H9 (cell line): ENCODE results near the gene KCNMA1. TPM values are rescaled to one million over a fixed set of nuclear protein-coding genes. Genes with fewer than 3 reads are reported as not detected.

Source experiments
- DNase-seq: peaks from one replicate; pipeline ENCODE4 v3.0.0-alpha.2; 2017
- H2AFZ ChIP-seq: one replicate; pipeline ENCODE4 v1.6.1; 2013; ENCODE audit warnings: mild to moderate bottlenecking, low read length, control low read depth, moderate library complexity
- H2AK5ac ChIP-seq: 2 replicates; pipeline ENCODE4 v1.6.1; 2013; ENCODE audit warnings: low read length, control low read depth, mixed read lengths; ENCODE audit not compliant: insufficient read length
- H2BK120ac ChIP-seq: one replicate; pipeline ENCODE4 v1.6.1; 2013; ENCODE audit warnings: low read depth, mild to moderate bottlenecking, low read length, control low read depth, inconsistent platforms; ENCODE audit not compliant: poor library complexity, severe bottlenecking
- H2BK12ac ChIP-seq: 2 replicates; pipeline ENCODE4 v1.6.1; 2013; ENCODE audit warnings: low read length, control low read depth, mixed read lengths, low read depth; ENCODE audit not compliant: insufficient read length
- H2BK15ac ChIP-seq: 2 replicates; pipeline ENCODE4 v1.6.1; 2013; ENCODE audit warnings: low read depth, low read length, control low read depth
- H2BK20ac ChIP-seq: one replicate; pipeline ENCODE4 v1.6.1; 2013; ENCODE audit warnings: low read depth, mild to moderate bottlenecking, low read length, control low read depth, inconsistent platforms; ENCODE audit not compliant: poor library complexity, severe bottlenecking
- H2BK5ac ChIP-seq: 2 replicates; pipeline ENCODE4 v1.6.1; 2013; ENCODE audit warnings: low read length, control low read depth, mixed read lengths; ENCODE audit not compliant: insufficient read length
- H3K14ac ChIP-seq: 2 replicates; pipeline ENCODE4 v1.6.1; 2013; ENCODE audit warnings: low read length, control low read depth; ENCODE audit not compliant: insufficient read depth
- H3K18ac ChIP-seq: 2 replicates; pipeline ENCODE4 v1.6.1; 2013; ENCODE audit warnings: low read depth, mild to moderate bottlenecking, mixed read lengths, low read length, control low read depth; ENCODE audit not compliant: insufficient read length
- H3K23ac ChIP-seq: 2 replicates; pipeline ENCODE4 v1.6.1; 2013; ENCODE audit warnings: low read length, control low read depth, mixed read lengths, low read depth; ENCODE audit not compliant: insufficient read length
- H3K23me2 ChIP-seq: 2 replicates; pipeline ENCODE4 v1.6.1; 2013; ENCODE audit warnings: low read depth, mild to moderate bottlenecking, mixed read lengths, low read length, control low read depth; ENCODE audit not compliant: insufficient read length, poor library complexity, severe bottlenecking
- H3K27ac ChIP-seq: 2 replicates; pipeline ENCODE4 v1.5.1; 2013; ENCODE audit warnings: low read length, control low read depth, mixed read lengths, low read depth; ENCODE audit not compliant: insufficient read length
- H3K27me3 ChIP-seq: 2 replicates; pipeline ENCODE4 v1.6.1; 2013; ENCODE audit warnings: low read length, control low read depth, inconsistent platforms; ENCODE audit not compliant: insufficient read depth
- H3K4ac ChIP-seq: 2 replicates; pipeline ENCODE4 v1.6.1; 2013; ENCODE audit warnings: low read depth, mild to moderate bottlenecking, control low read depth, inconsistent platforms, low read length, moderate library complexity
- H3K4me1 ChIP-seq: 2 replicates; pipeline ENCODE4 v1.6.1; 2013; ENCODE audit warnings: low read length, control low read depth, inconsistent platforms; ENCODE audit not compliant: insufficient read depth
- H3K4me2 ChIP-seq: 2 replicates; pipeline ENCODE4 v1.6.1; 2013; ENCODE audit warnings: low read length, control low read depth, mixed read lengths; ENCODE audit not compliant: insufficient read length, insufficient read depth
- H3K56ac ChIP-seq: 2 replicates; pipeline ENCODE4 v1.6.1; 2013; ENCODE audit warnings: low read depth, mild to moderate bottlenecking, mixed read lengths, low read length, control low read depth; ENCODE audit not compliant: insufficient read length
- H3K79me1 ChIP-seq: 2 replicates; pipeline ENCODE4 v1.6.1; 2013; ENCODE audit warnings: low read depth, mild to moderate bottlenecking, moderate library complexity, low read length, control low read depth, inconsistent platforms; ENCODE audit not compliant: insufficient read depth, poor library complexity, severe bottlenecking
- H3K79me2 ChIP-seq: 2 replicates; pipeline ENCODE4 v1.6.1; 2013; ENCODE audit warnings: low read length, control low read depth, inconsistent platforms; ENCODE audit not compliant: insufficient read depth
- H3K9ac ChIP-seq: 2 replicates; pipeline ENCODE4 v1.6.1; 2013; ENCODE audit warnings: low read length, control low read depth, mixed read lengths; ENCODE audit not compliant: insufficient read length; ENCODE audit errors: extremely low read depth
- H3K9me3 ChIP-seq: one replicate; pipeline ENCODE4 v1.6.1; 2013; ENCODE audit warnings: low read depth, low read length, inconsistent platforms; ENCODE audit not compliant: control insufficient read depth
- H3T11ph ChIP-seq: one replicate; pipeline ENCODE4 v1.6.1; 2013; ENCODE audit warnings: mild to moderate bottlenecking, low read length, control low read depth, inconsistent platforms
- H4K20me1 ChIP-seq: one replicate; pipeline ENCODE4 v1.6.1; 2013; ENCODE audit not compliant: control insufficient read depth, insufficient read length, insufficient read depth
- H4K5ac ChIP-seq: 2 replicates; pipeline ENCODE4 v1.6.1; 2013; ENCODE audit warnings: low read depth, mild to moderate bottlenecking, mixed read lengths, low read length, control low read depth; ENCODE audit not compliant: insufficient read length
- H4K8ac ChIP-seq: replicated peaks from 2 replicates; pipeline ENCODE4 v1.6.1; 2013; ENCODE audit warnings: low read length, control low read depth, mixed read lengths, low read depth; ENCODE audit not compliant: insufficient read length
- H4K91ac ChIP-seq: 2 replicates; pipeline ENCODE4 v1.6.1; 2013; ENCODE audit warnings: low read depth, mild to moderate bottlenecking, moderate library complexity, mixed read lengths, low read length, control low read depth; ENCODE audit not compliant: insufficient read length
- H3K27ac Mint-ChIP-seq, 3 experiments: 2 replicates in 2 of 3; 3 replicates in 1 of 3; pipeline ENCODE4 v1.8.0; 2020 to 2021; ENCODE audit warnings: mixed read lengths in 3 of 3, mild to moderate bottlenecking in 1 of 3, moderate library complexity in 1 of 3
- H3K27me3 Mint-ChIP-seq: 2 replicates; pipeline ENCODE4 v1.8.0; 2021; ENCODE audit warnings: low read depth, mild to moderate bottlenecking, moderate library complexity, mixed read lengths
- H3K36me3 Mint-ChIP-seq, 3 experiments: 2 replicates in 2 of 3; 3 replicates in 1 of 3; pipeline ENCODE4 v1.8.0; 2020 to 2021; ENCODE audit warnings: low read depth in 3 of 3, mixed read lengths in 3 of 3; ENCODE audit not compliant: insufficient read depth in 1 of 3
- H3K4me1 Mint-ChIP-seq, 2 experiments: 2 replicates each; pipeline ENCODE4 v1.8.0; 2020; ENCODE audit warnings: mixed read lengths in 2 of 2
- H3K4me3 Mint-ChIP-seq, 2 experiments: 2 replicates in 1 of 2; 3 replicates in 1 of 2; pipeline ENCODE4 v1.8.0; 2020 to 2021; ENCODE audit warnings: mild to moderate bottlenecking in 2 of 2, mixed read lengths in 2 of 2, moderate library complexity in 1 of 2
- H3K9me3 Mint-ChIP-seq, 2 experiments: 2 replicates in 1 of 2; 3 replicates in 1 of 2; pipeline ENCODE4 v1.8.0; 2020; ENCODE audit warnings: mild to moderate bottlenecking in 2 of 2, mixed read lengths in 2 of 2, moderate library complexity in 1 of 2
- WGBS: extraction: QIAGEN DNeasy Blood & Tissue Kit; methylation state at CpG from one replicate; pipeline ENCODE4 v1.1.7; 2013; ENCODE audit warnings: missing lambda C conversion rate, low lambda C conversion rate, mixed read lengths; ENCODE audit not compliant: insufficient read length; ENCODE audit errors: extremely low coverage; 5-methylcytosine and 5-hydroxymethylcytosine counted together
- total RNA-seq: library from RNA; stranded (reverse); gene quantifications from 2 replicates; pipeline ENCODE4 v1.2.1, GENCODE V29; 2021
- TF ChIP-seq, protein P1 (sequence below): fragments of 200-600 bp; sonication (generic); conservative IDR thresholded peaks from 3 replicates; pipeline ENCODE4 v1.8.0; 2021; ENCODE audit warnings: antibody characterized with exemption, mild to moderate bottlenecking

Gene KCNMA1
- total RNA-seq, 1 experiment from 2014 or later: 2.0 TPM

- H2BK120ac ChIP-seq: no peak overlapping the region
- no peaks in the 10 kb centered on the region for H4K20me1 ChIP-seq
- Mint-ChIP-seq H3K4me1 (peaks cover 6 to 12% of the 10 kb centered on the region in 2 experiments), H3K27me3 (no peaks in the 10 kb centered on the region; the same call in 1 of the 2 replicates), H3K9me3 (no peaks in the 10 kb centered on the region), H3K27ac (no peak overlapping the region), H3K4me3 (no peak overlapping the region), H3K36me3 (no peaks in the 10 kb centered on the region)
- no peak overlapping the region for H2AK5ac ChIP-seq
- no peaks in the 10 kb centered on the region for H3K79me1 ChIP-seq
- no peak overlapping the region for H3K14ac ChIP-seq
- no peaks in the 10 kb centered on the region for H3K27me3 ChIP-seq
- DNase-seq: no peak
- no peak overlapping the region for H4K91ac ChIP-seq
- H3K9ac ChIP-seq: no peak overlapping the region
- H3K23me2 ChIP-seq: no peaks in the 10 kb centered on the region
- H3K23ac ChIP-seq: no peak overlapping the region
- no peak overlapping the region for H4K8ac ChIP-seq
- TF ChIP-seq, protein P1, sequence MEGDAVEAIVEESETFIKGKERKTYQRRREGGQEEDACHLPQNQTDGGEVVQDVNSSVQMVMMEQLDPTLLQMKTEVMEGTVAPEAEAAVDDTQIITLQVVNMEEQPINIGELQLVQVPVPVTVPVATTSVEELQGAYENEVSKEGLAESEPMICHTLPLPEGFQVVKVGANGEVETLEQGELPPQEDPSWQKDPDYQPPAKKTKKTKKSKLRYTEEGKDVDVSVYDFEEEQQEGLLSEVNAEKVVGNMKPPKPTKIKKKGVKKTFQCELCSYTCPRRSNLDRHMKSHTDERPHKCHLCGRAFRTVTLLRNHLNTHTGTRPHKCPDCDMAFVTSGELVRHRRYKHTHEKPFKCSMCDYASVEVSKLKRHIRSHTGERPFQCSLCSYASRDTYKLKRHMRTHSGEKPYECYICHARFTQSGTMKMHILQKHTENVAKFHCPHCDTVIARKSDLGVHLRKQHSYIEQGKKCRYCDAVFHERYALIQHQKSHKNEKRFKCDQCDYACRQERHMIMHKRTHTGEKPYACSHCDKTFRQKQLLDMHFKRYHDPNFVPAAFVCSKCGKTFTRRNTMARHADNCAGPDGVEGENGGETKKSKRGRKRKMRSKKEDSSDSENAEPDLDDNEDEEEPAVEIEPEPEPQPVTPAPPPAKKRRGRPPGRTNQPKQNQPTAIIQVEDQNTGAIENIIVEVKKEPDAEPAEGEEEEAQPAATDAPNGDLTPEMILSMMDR: no peak
- H2AFZ ChIP-seq: no peak overlapping the region
- H3K79me2 ChIP-seq: no peaks in the 10 kb centered on the region
- H4K5ac ChIP-seq: no peak overlapping the region
- no peak overlapping the region for H2BK20ac ChIP-seq
- H2BK15ac ChIP-seq: no peak overlapping the region
- no peak overlapping the region for H3T11ph ChIP-seq
- no peak overlapping the region for H3K56ac ChIP-seq
- H3K9me3 ChIP-seq: no peaks in the 10 kb centered on the region
- no peak overlapping the region for H2BK12ac ChIP-seq
- H3K4me2 ChIP-seq: no peak overlapping the region
- H3K4ac ChIP-seq: no peak overlapping the region
- no peak overlapping the region for H3K18ac ChIP-seq
- no CpG with 5 or more reads among the region's 4 CpGs for WGBS
- H2BK5ac ChIP-seq: no peak overlapping the region
- no peaks in the 10 kb centered on the region for H3K4me1 ChIP-seq
- H3K27ac ChIP-seq: no peak overlapping the region
Observed at GRCh38 chr10:77400033-77400432, 237.6 kb downstream of the KCNMA1 start.
